HEK293T (cell line): Measurements from ENCODE around the gene ERBB4.

Experiments used
- BHLHE40 ChIP-seq: fragments of 450-650 bp; IDR thresholded peaks from 2 replicates; pipeline ENCODE4 v1.6.1; 2016; ENCODE audit warnings: mild to moderate bottlenecking, moderate library complexity, borderline replicate concordance
- CTBP1 ChIP-seq: fragments of 450-650 bp; IDR thresholded peaks from 2 replicates; pipeline ENCODE4 v1.6.1; 2016; ENCODE audit warnings: borderline replicate concordance
- ELF4 ChIP-seq: fragments of 450-650 bp; IDR thresholded peaks from 2 replicates; pipeline ENCODE4 v1.6.1; 2017; ENCODE audit warnings: antibody characterized with exemption
- FOXA1 ChIP-seq: fragments of 450-650 bp; IDR thresholded peaks from 2 replicates; pipeline ENCODE4 v1.6.1; 2016; ENCODE audit warnings: mild to moderate bottlenecking
- FOXM1 ChIP-seq: fragments of 450-650 bp; IDR thresholded peaks from 2 replicates; pipeline ENCODE4 v1.6.1; 2017; ENCODE audit warnings: mild to moderate bottlenecking, borderline replicate concordance
- NFRKB ChIP-seq: fragments of 450-650 bp; IDR thresholded peaks from 2 replicates; pipeline ENCODE4 v1.6.1; 2016; ENCODE audit warnings: mild to moderate bottlenecking, moderate library complexity
- SP1 ChIP-seq: fragments of 450-650 bp; IDR thresholded peaks from 2 replicates; pipeline ENCODE4 v1.6.1; 2017
- TARDBP ChIP-seq: fragments of 450-650 bp; IDR thresholded peaks from 2 replicates; pipeline ENCODE4 v1.6.1; 2016
- ZNF384 ChIP-seq: fragments of 450-650 bp; IDR thresholded peaks from 2 replicates; pipeline ENCODE4 v1.6.1; 2016
- TF ChIP-seq, protein P1 (sequence below): fragments of 450-650 bp; IDR thresholded peaks from 2 replicates; pipeline ENCODE4 v1.6.1; 2016

DNA sequence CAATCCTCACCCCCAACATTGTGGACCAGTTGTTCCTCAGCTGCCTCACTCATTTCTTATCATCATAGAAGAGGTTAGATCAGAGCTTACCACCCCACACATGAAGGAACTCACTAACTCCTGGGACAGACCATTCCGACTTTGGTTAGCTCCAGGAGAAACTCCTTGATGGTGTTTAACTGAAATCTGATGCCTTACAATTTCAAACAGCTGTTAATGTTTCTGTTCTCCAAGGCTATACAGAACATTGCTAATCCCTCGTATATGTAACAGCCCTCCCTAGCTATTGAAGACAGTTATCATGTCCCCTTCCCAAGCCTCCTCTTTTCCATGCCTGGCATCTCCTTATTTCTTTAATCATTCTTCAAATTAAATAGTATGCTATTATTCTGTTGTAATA is 14.8 kb downstream of the ERBB4 start:
- TF ChIP-seq SP1 = no peak
- TF ChIP-seq FOXM1 = no peak
- no peak for TF ChIP-seq FOXA1
- TF ChIP-seq CTBP1 = no peak
- TF ChIP-seq ELF4 = no peak
- TF ChIP-seq, protein P1, sequence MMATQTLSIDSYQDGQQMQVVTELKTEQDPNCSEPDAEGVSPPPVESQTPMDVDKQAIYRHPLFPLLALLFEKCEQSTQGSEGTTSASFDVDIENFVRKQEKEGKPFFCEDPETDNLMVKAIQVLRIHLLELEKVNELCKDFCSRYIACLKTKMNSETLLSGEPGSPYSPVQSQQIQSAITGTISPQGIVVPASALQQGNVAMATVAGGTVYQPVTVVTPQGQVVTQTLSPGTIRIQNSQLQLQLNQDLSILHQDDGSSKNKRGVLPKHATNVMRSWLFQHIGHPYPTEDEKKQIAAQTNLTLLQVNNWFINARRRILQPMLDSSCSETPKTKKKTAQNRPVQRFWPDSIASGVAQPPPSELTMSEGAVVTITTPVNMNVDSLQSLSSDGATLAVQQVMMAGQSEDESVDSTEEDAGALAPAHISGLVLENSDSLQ = no peak
- TF ChIP-seq NFRKB = no peak
- no peak for TF ChIP-seq TARDBP
- no peak for TF ChIP-seq ZNF384
- TF ChIP-seq BHLHE40 = no peak
